Stimulated activated naive B cell treated with anti-CD40 and anti-IgM and Interleukin-4, amounts not matched to agents 10 μg/mL and 1 μg/mL and 100 μg/mL, for 72 hours (primary cell): Measurements from ENCODE around the gene ZNF317.
A peak's percentile ranks its signal among the peaks of the same experiment; 100 is the strongest.

Source experiments
- ATAC-seq, 2 donors: fragments of 150-1000 bp; cut with Tn5 transposase; replicated peaks; 2 replicates each; pipeline ENCODE4 v1.10.0; 2021; ENCODE audit warnings: moderate library complexity in 1 of 2
- DNase-seq: peaks from one replicate; pipeline ENCODE4 v3.0.0; 2021
- H3K27ac Mint-ChIP-seq: one replicate; pipeline ENCODE4 v1.8.0; 2022; ENCODE audit warnings: mild to moderate bottlenecking, mixed read lengths
- H3K27me3 Mint-ChIP-seq, 2 donors: one replicate each; pipeline ENCODE4 v1.8.0; 2022; ENCODE audit warnings: mixed read lengths in 2 of 2
- H3K36me3 Mint-ChIP-seq, 2 donors: one replicate each; pipeline ENCODE4 v1.8.0; 2022; ENCODE audit warnings: mixed read lengths in 2 of 2, mild to moderate bottlenecking in 1 of 2
- H3K4me1 Mint-ChIP-seq, 2 donors: one replicate each; pipeline ENCODE4 v1.8.0; 2022; ENCODE audit warnings: mixed read lengths in 2 of 2, mild to moderate bottlenecking in 1 of 2
- H3K4me3 Mint-ChIP-seq, 2 donors: one replicate each; pipeline ENCODE4 v1.8.0; 2022; ENCODE audit warnings: mild to moderate bottlenecking in 2 of 2, mixed read lengths in 2 of 2, moderate library complexity in 1 of 2
- H3K9me3 Mint-ChIP-seq, 2 donors: one replicate each; pipeline ENCODE4 v1.8.0; 2022; ENCODE audit warnings: mixed read lengths in 2 of 2, mild to moderate bottlenecking in 1 of 2

The ZNF317 gene

DNA sequence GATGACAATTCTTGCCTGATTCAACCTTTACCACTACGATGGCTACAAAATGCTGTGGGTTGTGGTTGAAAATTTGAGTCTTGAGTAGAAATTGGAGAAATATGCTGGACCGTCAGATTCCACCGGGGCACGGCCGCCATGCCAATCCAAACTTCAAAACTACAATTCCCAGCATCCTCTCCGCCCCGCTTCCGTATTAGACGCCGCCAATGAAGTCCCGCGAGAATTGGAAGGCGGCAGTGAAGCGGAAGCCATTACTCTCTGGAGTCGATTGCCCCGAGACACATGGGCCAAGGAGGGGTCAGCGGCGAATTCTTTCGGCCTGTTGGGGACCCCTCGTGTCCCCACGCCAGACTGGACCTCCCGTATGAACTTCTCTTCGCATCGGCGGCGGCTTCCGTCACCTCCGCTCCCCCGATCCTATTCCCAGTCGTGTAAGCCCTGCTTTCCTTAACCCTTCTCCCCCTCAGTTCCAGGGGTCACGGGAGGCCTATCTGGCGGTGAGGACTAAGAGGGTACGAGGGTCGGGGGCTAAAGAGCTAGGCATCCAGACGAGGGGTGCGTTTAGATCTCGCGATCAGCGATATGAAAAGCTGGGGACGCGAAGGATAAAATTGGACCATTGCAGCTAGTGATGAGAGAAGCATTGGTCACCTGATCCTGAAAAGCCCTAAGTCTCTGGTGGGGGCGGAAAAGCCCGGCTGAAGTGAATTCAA is at the start of gene ZNF317:
TSS of gene ZNF317 (plus strand) at position 239 of the 716 bp plus-strand sequence. CDS start 15,620 bp downstream, outside the sequence.
- Mint-ChIP-seq H3K4me1 (peaks cover 9 to 44% of the 10 kb centered on the region in 2 donors), H3K27ac (peak within 1 kb of the TSS; percentile 99), H3K36me3 (peaks cover 25 to 30% of the 10 kb centered on the region in 2 donors), H3K4me3 (peak within 1 kb of the TSS; percentile 96 to 99), H3K9me3 (peaks cover 4 to 6% of the 10 kb centered on the region in 2 donors), H3K27me3 (no peaks in the 10 kb centered on the region)
- peak; percentile 94 to 96 for ATAC-seq
- peak; percentile 87 for DNase-seq

- no peaks in the 10 kb centered on the region for H3K9me3 Mint-ChIP-seq
Measured at GRCh38 chr19:9107375-9107774, 32.8 kb upstream of the ZNF317 start, which contains the start of gene OR7G2. Gene OR7G2 (minus strand): TSS chr19:9107475. CDS start chr19:9103243, 4,232 bp downstream.

GRCh38 chr19:9109959-9110358 is 30.2 kb upstream of the ZNF317 start:
- no peak for ATAC-seq
- Mint-ChIP-seq H3K27ac (no peak overlapping the region), H3K27me3 (peaks cover 19 to 41% of the 10 kb centered on the region in 2 donors), H3K4me3 (no peak overlapping the region), H3K4me1 (no peaks in the 10 kb centered on the region), H3K9me3 (no peaks in the 10 kb centered on the region), H3K36me3 (no peaks in the 10 kb centered on the region)
- DNase-seq, result no peak

More at GRCh38 chr19:9107375-9107774, 32.8 kb upstream of the ZNF317 start, which contains the start of gene OR7G2:
- ATAC-seq, result no peak
- H3K27me3 Mint-ChIP-seq, result peaks cover 18 to 37% of the 10 kb centered on the region in 2 donors
- H3K36me3 Mint-ChIP-seq, result no peaks in the 10 kb centered on the region
- no peak for DNase-seq
- no peaks in the 10 kb centered on the region for H3K4me1 Mint-ChIP-seq
- H3K4me3 Mint-ChIP-seq, result no peak within 1 kb of the TSS
- no peak within 1 kb of the TSS for H3K27ac Mint-ChIP-seq

- no peak within 1 kb of the TSS for H3K27ac Mint-ChIP-seq
- H3K27me3 Mint-ChIP-seq, result peaks cover 21 to 22% of the 10 kb centered on the region in 2 donors
- H3K4me1 Mint-ChIP-seq, result no peaks in the 10 kb centered on the region
- no peaks in the 10 kb centered on the region for H3K36me3 Mint-ChIP-seq
- DNase-seq (no peak), ATAC-seq (no peak)
- no peaks in the 10 kb centered on the region for H3K9me3 Mint-ChIP-seq
- no peak within 1 kb of the TSS for H3K4me3 Mint-ChIP-seq
Measured at GRCh38 chr19:9115307-9115813, 24.8 kb upstream of the ZNF317 start, which contains the start of gene OR7G1. Gene OR7G1 (minus strand): TSS chr19:9115763. CDS start chr19:9115763, 0 bp downstream.

GRCh38 chr19:9116547-9116946 is 23.6 kb upstream of the ZNF317 start:
- peaks cover 21 to 25% of the 10 kb centered on the region in 2 donors for H3K27me3 Mint-ChIP-seq
- no peak overlapping the region for H3K4me3 Mint-ChIP-seq
- H3K9me3 Mint-ChIP-seq, result peaks cover 0 to 2% of the 10 kb centered on the region in 2 donors
- no peaks in the 10 kb centered on the region for H3K4me1 Mint-ChIP-seq
- no peak for ATAC-seq
- no peak for DNase-seq
- H3K36me3 Mint-ChIP-seq, result no peaks in the 10 kb centered on the region
- no peak overlapping the region for H3K27ac Mint-ChIP-seq

GRCh38 chr19:9126900-9127405 is 13.2 kb upstream of the ZNF317 start, which contains the start of gene OR7G3:
Gene OR7G3 (minus strand): TSS chr19:9126950. CDS start chr19:9126950, 0 bp downstream.
- no peak within 1 kb of the TSS for H3K27ac Mint-ChIP-seq
- ATAC-seq (no peak), DNase-seq (no peak)
- no peaks in the 10 kb centered on the region for H3K36me3 Mint-ChIP-seq
- H3K4me1 Mint-ChIP-seq, result peaks cover 11 to 12% of the 10 kb centered on the region in 2 donors
- H3K27me3 Mint-ChIP-seq, result peaks cover 25 to 37% of the 10 kb centered on the region in 2 donors
- H3K4me3 Mint-ChIP-seq, result no peak within 1 kb of the TSS
- H3K9me3 Mint-ChIP-seq, result no peaks in the 10 kb centered on the region

DNA sequence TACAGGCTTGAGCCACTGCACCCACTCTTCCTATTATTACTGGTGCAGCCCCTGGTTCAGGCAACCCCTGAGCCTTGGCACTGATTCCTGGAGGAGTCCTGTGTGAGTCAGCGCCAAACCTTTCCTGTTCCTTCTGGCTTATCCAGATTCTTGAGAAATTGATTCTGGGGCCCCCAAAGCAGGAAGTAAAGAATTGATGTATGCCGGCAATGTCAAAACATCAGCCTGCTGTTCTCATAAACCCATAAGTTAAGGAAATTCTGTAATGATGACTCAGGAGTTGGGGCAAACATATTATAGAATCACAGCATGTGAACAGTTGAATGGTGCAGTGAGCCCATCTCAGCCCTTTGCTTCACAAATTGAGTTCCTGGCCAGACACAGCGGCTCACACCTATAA is 12.0 kb upstream of the ZNF317 start:
- Mint-ChIP-seq H3K4me1 (peaks cover 11 to 12% of the 10 kb centered on the region in 2 donors), H3K36me3 (no peaks in the 10 kb centered on the region), H3K27ac (no peak overlapping the region), H3K27me3 (peaks cover 25 to 35% of the 10 kb centered on the region in 2 donors), H3K4me3 (no peak overlapping the region), H3K9me3 (no peaks in the 10 kb centered on the region)
- DNase-seq (no peak), ATAC-seq (no peak)

- peaks cover 11 to 12% of the 10 kb centered on the region in 2 donors for H3K4me1 Mint-ChIP-seq
- peak overlapping the region; percentile 85 for H3K27ac Mint-ChIP-seq
- ATAC-seq (peak; percentile 87 to 94), DNase-seq (no peak)
- H3K9me3 Mint-ChIP-seq, result no peaks in the 10 kb centered on the region
- no peak overlapping the region for H3K4me3 Mint-ChIP-seq
- H3K36me3 Mint-ChIP-seq, result no peaks in the 10 kb centered on the region
- peaks cover 18 to 23% of the 10 kb centered on the region in 2 donors for H3K27me3 Mint-ChIP-seq
Measured at GRCh38 chr19:9130965-9131364, 9.2 kb upstream of the ZNF317 start.

DNA sequence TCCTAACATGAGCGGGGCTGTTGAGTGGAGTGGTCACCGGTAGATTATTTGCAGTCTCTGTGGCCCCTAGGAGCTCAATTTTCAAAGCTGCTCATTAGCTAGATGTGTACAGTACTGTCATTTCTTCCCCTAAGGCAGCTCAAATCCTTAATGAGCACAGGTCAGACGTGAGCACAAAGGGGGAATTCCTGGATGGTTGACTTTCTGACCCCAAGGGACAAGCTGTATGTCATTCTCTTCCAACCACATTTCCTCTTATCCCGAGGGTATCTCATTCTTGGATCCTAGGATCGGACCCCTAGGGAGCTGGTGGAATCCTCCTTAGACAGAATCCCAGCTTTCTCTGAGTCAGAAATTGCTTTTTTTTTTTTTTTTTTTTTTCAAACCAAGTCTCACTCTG is 7.8 kb upstream of the ZNF317 start:
- Mint-ChIP-seq H3K9me3 (no peaks in the 10 kb centered on the region), H3K27me3 (peaks cover 3 to 8% of the 10 kb centered on the region in 2 donors), H3K27ac (no peak overlapping the region), H3K4me3 (no peak overlapping the region), H3K4me1 (peaks cover 8 to 18% of the 10 kb centered on the region in 2 donors), H3K36me3 (no peaks in the 10 kb centered on the region)
- ATAC-seq (peak in 1 of 2 donors; percentile 39), DNase-seq (no peak)

DNA sequence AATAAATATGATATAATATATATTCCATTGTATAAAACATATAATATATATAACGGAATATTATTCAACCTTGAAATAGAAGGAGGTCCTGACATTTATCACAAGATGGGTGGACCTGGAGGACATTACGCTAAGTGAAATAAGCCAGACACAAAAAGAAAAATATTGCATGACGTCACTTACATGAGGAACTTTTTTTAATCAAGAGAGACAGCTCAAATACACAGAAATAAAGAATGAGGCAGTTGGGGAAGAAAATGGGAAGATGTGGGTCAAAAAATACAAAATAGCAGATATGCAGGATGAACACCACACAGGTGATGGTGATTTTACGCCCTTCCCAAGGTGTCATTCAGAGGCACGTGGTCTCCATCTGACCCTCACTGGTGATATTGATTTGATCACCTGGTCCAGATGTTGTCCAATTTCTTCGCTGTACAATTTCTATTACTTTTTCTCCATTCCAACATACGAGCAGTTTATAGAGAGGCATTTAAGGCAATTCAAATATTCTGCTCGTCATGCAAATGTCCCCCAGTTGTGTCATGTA is 513 bp upstream of the ZNF317 start:
- peak overlapping the region; percentile 96 to 99 for H3K4me3 Mint-ChIP-seq
- H3K27ac Mint-ChIP-seq, result peak overlapping the region; percentile 99
- peaks cover 9 to 41% of the 10 kb centered on the region in 2 donors for H3K4me1 Mint-ChIP-seq
- peaks cover 2 to 4% of the 10 kb centered on the region in 2 donors for H3K9me3 Mint-ChIP-seq
- DNase-seq, result no peak
- ATAC-seq, result peak; percentile 5 to 6
- H3K36me3 Mint-ChIP-seq, result peaks cover 19 to 24% of the 10 kb centered on the region in 2 donors
- no peaks in the 10 kb centered on the region for H3K27me3 Mint-ChIP-seq

GRCh38 chr19:9144920-9145319 is 4.7 kb downstream of the ZNF317 start:
- H3K4me3 Mint-ChIP-seq, result no peak overlapping the region
- ATAC-seq (no peak), DNase-seq (no peak)
- H3K27ac Mint-ChIP-seq, result peak overlapping the region; percentile 20
- H3K9me3 Mint-ChIP-seq, result peaks cover 9 to 13% of the 10 kb centered on the region in 2 donors
- no peaks in the 10 kb centered on the region for H3K27me3 Mint-ChIP-seq
- peaks cover 25 to 65% of the 10 kb centered on the region in 2 donors for H3K4me1 Mint-ChIP-seq
- peaks cover 62 to 66% of the 10 kb centered on the region in 2 donors for H3K36me3 Mint-ChIP-seq

DNA sequence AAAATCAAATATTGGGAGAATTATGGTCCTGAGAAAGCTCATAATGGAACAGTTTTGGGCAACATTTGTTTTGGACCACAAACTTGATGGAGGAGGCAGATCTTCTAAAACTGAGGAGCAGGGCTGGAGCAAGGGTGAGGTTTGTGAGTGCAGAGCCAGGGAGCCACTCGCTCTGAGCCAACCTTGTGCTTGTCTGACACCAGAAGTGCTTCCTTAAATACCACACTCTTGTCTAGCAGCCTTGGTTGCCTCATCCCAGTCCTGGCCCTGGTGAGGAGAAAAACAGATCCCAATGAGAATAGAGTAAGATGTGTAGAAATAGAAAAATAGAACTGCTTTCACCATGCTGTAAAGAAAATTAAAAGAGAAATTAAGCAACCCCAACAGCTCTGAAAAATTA is 6.7 kb downstream of the ZNF317 start:
- H3K4me1 Mint-ChIP-seq, result peaks cover 29 to 68% of the 10 kb centered on the region in 2 donors
- peaks cover 79 to 85% of the 10 kb centered on the region in 2 donors for H3K36me3 Mint-ChIP-seq
- ATAC-seq (no peak), DNase-seq (no peak)
- peaks cover 9 to 20% of the 10 kb centered on the region in 2 donors for H3K9me3 Mint-ChIP-seq
- no peak overlapping the region for H3K4me3 Mint-ChIP-seq
- H3K27ac Mint-ChIP-seq, result no peak overlapping the region
- no peaks in the 10 kb centered on the region for H3K27me3 Mint-ChIP-seq

DNA sequence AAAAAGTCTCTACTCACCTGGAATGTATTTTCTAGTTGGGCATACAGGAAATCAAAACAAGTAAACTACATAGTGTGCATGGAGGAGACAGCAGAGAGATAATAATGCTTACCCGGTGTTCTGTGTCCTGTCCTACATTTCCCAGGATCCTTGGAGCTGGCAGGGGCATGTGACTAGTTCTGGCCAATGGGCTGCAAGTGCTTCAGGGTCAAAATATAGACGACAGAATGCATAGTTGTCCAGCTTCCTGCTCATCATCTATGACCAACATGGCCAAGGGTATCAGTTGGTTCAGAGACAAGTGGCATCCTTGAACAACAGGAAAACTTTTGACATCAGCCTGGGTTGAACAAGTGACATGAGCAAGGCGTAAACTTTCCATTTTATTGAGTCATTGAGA is 8.5 kb downstream of the ZNF317 start:
- H3K27me3 Mint-ChIP-seq, result no peaks in the 10 kb centered on the region
- H3K4me1 Mint-ChIP-seq, result peaks cover 30 to 66% of the 10 kb centered on the region in 2 donors
- peaks cover 13 to 20% of the 10 kb centered on the region in 2 donors for H3K9me3 Mint-ChIP-seq
- no peak for ATAC-seq
- peak overlapping the region; percentile 59 for H3K27ac Mint-ChIP-seq
- no peak overlapping the region for H3K4me3 Mint-ChIP-seq
- no peak for DNase-seq
- H3K36me3 Mint-ChIP-seq, result peaks cover 85 to 89% of the 10 kb centered on the region in 2 donors

DNA sequence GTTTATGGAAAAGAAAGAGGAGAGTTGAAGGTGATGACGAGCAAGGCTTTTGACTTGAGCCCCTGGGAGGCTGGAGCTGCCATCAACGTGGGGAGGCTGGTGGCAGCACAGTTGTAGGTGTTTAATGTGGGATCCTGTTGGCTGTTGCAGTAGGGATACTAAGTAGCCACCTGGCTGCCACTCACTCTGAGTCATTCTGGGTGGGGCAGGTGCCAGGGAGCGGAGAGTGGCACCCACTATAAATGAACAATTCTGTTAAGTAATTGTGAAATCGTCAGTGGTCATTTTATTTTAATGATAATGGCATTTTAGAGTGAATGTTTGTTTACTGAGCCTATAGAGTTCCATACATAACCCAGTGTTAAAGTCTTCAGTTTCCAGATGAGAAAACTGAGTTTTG is 9.8 kb downstream of the ZNF317 start:
- no peak overlapping the region for H3K27ac Mint-ChIP-seq
- H3K36me3 Mint-ChIP-seq, result peaks cover 83 to 89% of the 10 kb centered on the region in 2 donors
- no peak overlapping the region for H3K4me3 Mint-ChIP-seq
- H3K9me3 Mint-ChIP-seq, result peaks cover 10 to 14% of the 10 kb centered on the region in 2 donors
- H3K27me3 Mint-ChIP-seq, result no peaks in the 10 kb centered on the region
- ATAC-seq (no peak), DNase-seq (no peak)
- peaks cover 38 to 69% of the 10 kb centered on the region in 2 donors for H3K4me1 Mint-ChIP-seq
